Panc1 (cell line): ENCODE data around the gene DIDO1. TPM values are rescaled to one million over a fixed set of nuclear protein-coding genes. Genes with fewer than 3 reads are reported as not detected.

Experiments used
- ATAC-seq: fragments of 200-7000 bp; cut with Tn5 transposase; 2 replicates; pipeline ENCODE4 v1.9.1; 2020; ENCODE audit warnings: mild to moderate bottlenecking, moderate library complexity
- BruUV-seq: library from RNA; stranded (reverse); fragments of 400-500 nt; replicated peaks from 2 replicates; lab custom pipeline; 2021; lab: Mats Ljungman, UMichigan
- CTCF ChIA-PET: fragments of 300-600 bp; sonication (Branson Sonifier 250); formaldehyde crosslinking; loops from one replicate; lab custom pipeline; 2022; ENCODE audit warnings: antibody characterized with exemption; lab: Charles Lee
- POLR2A ChIA-PET: fragments of 300-600 bp; sonication (Branson Sonifier 250); formaldehyde crosslinking; loops from one replicate; lab custom pipeline; 2022; ENCODE audit warnings: antibody characterized with exemption; lab: Charles Lee
- DNase-seq: peaks from one replicate; pipeline ENCODE4 v3.0.0-alpha.2; 2010; ENCODE audit warnings: low read depth, low spot score
- H3K27ac ChIP-seq: 2 replicates; pipeline ENCODE4 v1.5.1; 2011; ENCODE audit warnings: mild to moderate bottlenecking, low read length, inconsistent platforms
- H3K27me3 ChIP-seq: fragments of 200-500 bp; sonication (Bioruptor generic); 2 replicates; pipeline ENCODE4 v1.6.0; 2014; ENCODE audit warnings: low read length, inconsistent platforms; ENCODE audit not compliant: control insufficient read depth, insufficient read depth
- H3K36me3 ChIP-seq: fragments of 200-500 bp; sonication (Bioruptor generic); 2 replicates; pipeline ENCODE4 v1.5.1; 2014; ENCODE audit warnings: inconsistent platforms, mild to moderate bottlenecking, low read length, moderate library complexity; ENCODE audit not compliant: control insufficient read depth, insufficient read depth
- H3K4me1 ChIP-seq: 2 replicates; pipeline ENCODE4 v1.5.1; 2011; ENCODE audit warnings: inconsistent platforms, mild to moderate bottlenecking, low read length, moderate library complexity; ENCODE audit not compliant: control insufficient read depth, insufficient read depth
- H3K4me3 ChIP-seq, 2 experiments: 2 replicates each; pipeline ENCODE4 v1.5.1; 2011 to 2012; ENCODE audit warnings: low read depth in 2 of 2, low read length in 2 of 2, mild to moderate bottlenecking in 2 of 2, inconsistent platforms in 1 of 2, moderate library complexity in 1 of 2
- H3K9me3 ChIP-seq: fragments of 200-500 bp; sonication (Bioruptor generic); 2 replicates; pipeline ENCODE4 v1.5.1; 2014; ENCODE audit warnings: low read depth, mild to moderate bottlenecking, inconsistent platforms, low read length, moderate library complexity; ENCODE audit not compliant: control insufficient read depth, insufficient read depth
- CTCF ChIP-seq: fragments of 450-650 bp; IDR thresholded peaks from 2 replicates; pipeline ENCODE4 v1.5.1; 2017; ENCODE audit warnings: mild to moderate bottlenecking
- POLR2AphosphoS5 ChIP-seq: IDR thresholded peaks from 2 replicates; pipeline ENCODE4 v1.6.1; 2012; ENCODE audit warnings: mild to moderate bottlenecking, low read depth, low read length, moderate library complexity
- REST ChIP-seq, 2 experiments: IDR thresholded peaks; 2 replicates each; pipeline ENCODE4 v1.6.1; 2011 to 2012; ENCODE audit warnings: low read depth in 2 of 2, control low read depth in 1 of 2, low read length in 1 of 2, mild to moderate bottlenecking in 1 of 2, moderate library complexity in 1 of 2; ENCODE audit not compliant: insufficient read depth in 1 of 2
- SIN3A ChIP-seq: IDR thresholded peaks from 2 replicates; pipeline ENCODE4 v1.6.1; 2012; ENCODE audit warnings: low read depth, mild to moderate bottlenecking, low read length, moderate library complexity, borderline replicate concordance; ENCODE audit not compliant: insufficient read depth
- TCF7L2 ChIP-seq: IDR thresholded peaks from 2 replicates; pipeline ENCODE4 v1.6.1; 2011; ENCODE audit warnings: mild to moderate bottlenecking, low read depth, low read length, inconsistent platforms
- in situ Hi-C: cut with HindIII; loops from 2 replicates; pipeline ENCODE4 v1.10.0; 2016; ENCODE audit warnings: low sequenced_read_pairs, low pct_unique_long_range_greater_than_20kb
- intact Hi-C: fragments of 100-400 bp; cut with micrococcal nuclease; formaldehyde crosslinking; loops from one replicate; pipeline ENCODE4 v1.10.0; 2022; ENCODE audit not compliant: unreplicated experiment
- total RNA-seq: library from RNA; stranded (reverse); gene quantifications from one replicate; pipeline ENCODE4 v1.2.1, GENCODE V29; 2021; ENCODE audit not compliant: unreplicated experiment

The DIDO1 gene
- total RNA-seq, 1 experiment from 2014 or later: 57.3 TPM

- DNase-seq: no peak
- in situ Hi-C loops (no loop called here), intact Hi-C loops (no loop called here)
- H3K4me3 ChIP-seq: no peak overlapping the region
- no peaks in the 10 kb centered on the region for H3K36me3 ChIP-seq
- no TSS peak for BruUV-seq
- TF ChIP-seq SIN3A (no peak), CTCF (no peak), TCF7L2 (no peak)
- no peaks in the 10 kb centered on the region for H3K27me3 ChIP-seq
- H3K4me1 ChIP-seq: no peaks in the 10 kb centered on the region; the same call in 1 of the 2 replicates
- no peaks in the 10 kb centered on the region for H3K9me3 ChIP-seq
- ChIA-PET CTCF (no interaction called here), POLR2A (no interaction called here)
- ATAC-seq: no peak
- no peak overlapping the region for H3K27ac ChIP-seq
Measured at GRCh38 chr20:62962221-62962879, 36.0 kb upstream of the DIDO1 start.

DNA sequence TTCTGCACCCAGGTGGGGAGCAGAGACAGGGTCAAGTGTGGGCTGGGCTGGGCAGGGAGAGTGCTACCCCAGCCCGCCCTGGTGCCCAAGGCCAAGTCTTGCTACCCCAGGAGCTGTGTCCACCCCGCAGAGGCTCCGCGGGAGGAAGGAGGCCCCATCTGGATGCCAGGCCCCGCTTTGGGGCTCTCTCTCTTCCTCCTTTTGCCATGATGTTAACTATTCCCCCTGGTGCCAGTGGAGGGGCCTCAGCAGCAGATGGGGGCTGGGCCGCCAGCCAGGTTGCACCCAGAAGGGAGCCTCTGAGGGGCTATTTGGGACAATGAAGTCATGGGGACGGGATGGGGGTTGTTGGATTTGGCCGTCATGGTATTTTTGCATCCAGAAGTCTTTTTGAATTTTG lies 35.5 kb upstream of the DIDO1 start:
- DNase-seq: no peak
- Histone ChIP-seq H3K4me3 (no peak overlapping the region), H3K27me3 (no peaks in the 10 kb centered on the region), H3K4me1 (no peaks in the 10 kb centered on the region; the same call in 1 of the 2 replicates), H3K27ac (no peak overlapping the region), H3K9me3 (no peaks in the 10 kb centered on the region), H3K36me3 (no peaks in the 10 kb centered on the region)
- no peak for TF ChIP-seq SIN3A
- TF ChIP-seq REST (IDR thresholded peaks at IDR 0.05; ENCODE audit: insufficient read depth in 1 of 2, low read depth in 2 of 2, low read length in 1 of 2): no peak
- TF ChIP-seq POLR2AphosphoS5: no peak
- TF ChIP-seq CTCF: no peak
- ChIA-PET CTCF (no interaction called here), POLR2A (no interaction called here)
- ATAC-seq: no peak
- no TSS peak for BruUV-seq
- in situ Hi-C loops: no loop called here
- intact Hi-C loops: no loop called here
